Lower lobe of right lung (tissue), 2 donors: ENCODE measurements around the gene TENT4B. TPM values are rescaled to one million over a fixed set of nuclear protein-coding genes. Genes with fewer than 3 reads are reported as not detected.
A peak's percentile ranks its signal among the peaks of the same experiment; 100 is the strongest.

Experiments used
- ATAC-seq, 2 donors: fragments of 200-7000 bp; cut with Tn5 transposase; one replicate each; pipeline ENCODE4 v1.9.1; 2020 to 2022; ENCODE audit warnings: mild to moderate bottlenecking in 2 of 2, moderate library complexity in 2 of 2
- DNase-seq: peaks from one replicate; pipeline ENCODE4 v3.0.0-alpha.2; 2020
- H3K27ac ChIP-seq: fragments of 200-600 bp; one replicate; pipeline ENCODE4 v1.8.0; 2022
- H3K27me3 ChIP-seq: fragments of 200-600 bp; one replicate; pipeline ENCODE4 v1.8.0; 2022; ENCODE audit warnings: low read depth
- H3K36me3 ChIP-seq: fragments of 200-600 bp; one replicate; pipeline ENCODE4 v1.8.0; 2022; ENCODE audit warnings: mild to moderate bottlenecking
- H3K4me1 ChIP-seq: fragments of 200-600 bp; one replicate; pipeline ENCODE4 v1.8.0; 2022
- H3K4me3 ChIP-seq: fragments of 200-600 bp; one replicate; pipeline ENCODE4 v1.8.0; 2022; ENCODE audit warnings: mild to moderate bottlenecking
- H3K9me3 ChIP-seq: fragments of 200-600 bp; one replicate; pipeline ENCODE4 v1.8.0; 2022
- intact Hi-C: fragments of 100-400 bp; cut with DNase I; formaldehyde crosslinking; loops from one replicate; pipeline ENCODE4 v1.11.0; 2022
- total RNA-seq: library from RNA; stranded (reverse); fragmentation: NEBNext Ultra II Directional; extraction: Animal tissue kit (Norgen Biotek cat#: 25700); gene quantifications from one replicate; pipeline ENCODE4 v1.2.1, GENCODE V29; 2021
- TF ChIP-seq, protein P1 (sequence below): fragments of 200-600 bp; IDR thresholded peaks from one replicate; pipeline ENCODE4 v1.8.0; 2022; ENCODE audit warnings: antibody characterized with exemption, mild to moderate bottlenecking
- donor health status: DM: no; HTN: yes; CAD: no; lungs with severe emphysema.

The TENT4B gene
- total RNA-seq, 1 donor from 2014 or later = 12.8 TPM

DNA sequence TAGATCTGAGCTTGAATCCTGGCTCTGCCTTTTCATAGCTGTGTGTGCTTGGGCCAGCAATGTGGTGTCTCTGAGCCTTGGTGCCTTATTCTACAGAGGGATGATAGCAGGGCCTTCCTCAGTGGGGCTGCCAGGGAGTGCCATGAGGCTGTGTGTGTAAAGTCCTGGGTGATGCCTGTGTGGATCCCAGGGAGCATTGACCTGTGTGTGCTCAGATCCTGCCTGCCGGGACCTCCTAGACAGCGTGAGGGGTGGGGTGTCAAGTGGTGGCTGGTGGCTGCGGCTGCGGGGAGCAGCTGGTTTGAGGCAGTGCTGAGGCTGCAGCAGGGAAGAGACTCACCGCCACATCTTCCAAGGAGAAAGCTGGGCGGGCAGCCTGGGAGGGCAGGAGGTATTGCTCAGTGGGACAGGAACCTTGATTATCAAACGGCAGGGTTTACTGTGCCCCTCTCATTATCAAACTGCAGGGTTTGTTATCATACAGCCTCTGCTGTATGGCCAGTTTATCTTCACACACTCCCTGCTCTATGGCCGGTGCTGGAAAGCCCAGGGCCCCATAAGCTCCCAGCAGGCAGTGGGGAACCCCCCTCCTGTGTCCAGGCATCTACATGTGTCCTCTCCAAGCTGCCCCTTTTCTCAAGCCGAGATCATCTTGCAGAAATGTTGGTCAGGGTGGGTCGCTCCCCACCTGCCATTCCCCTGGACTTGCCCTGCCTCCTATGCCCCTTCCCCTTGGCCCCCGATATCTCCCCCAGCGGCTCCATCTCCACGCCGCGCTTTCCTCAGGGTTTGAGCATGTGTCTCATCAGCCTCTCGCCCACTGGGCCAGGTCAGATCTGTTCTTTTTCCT lies 110.2 kb downstream of the TENT4B start:
- DNase-seq (no peak), ATAC-seq (no peak)
- H3K36me3 ChIP-seq = no peaks in the 10 kb centered on the region
- H3K9me3 ChIP-seq = no peaks in the 10 kb centered on the region
- TF ChIP-seq, protein P1, sequence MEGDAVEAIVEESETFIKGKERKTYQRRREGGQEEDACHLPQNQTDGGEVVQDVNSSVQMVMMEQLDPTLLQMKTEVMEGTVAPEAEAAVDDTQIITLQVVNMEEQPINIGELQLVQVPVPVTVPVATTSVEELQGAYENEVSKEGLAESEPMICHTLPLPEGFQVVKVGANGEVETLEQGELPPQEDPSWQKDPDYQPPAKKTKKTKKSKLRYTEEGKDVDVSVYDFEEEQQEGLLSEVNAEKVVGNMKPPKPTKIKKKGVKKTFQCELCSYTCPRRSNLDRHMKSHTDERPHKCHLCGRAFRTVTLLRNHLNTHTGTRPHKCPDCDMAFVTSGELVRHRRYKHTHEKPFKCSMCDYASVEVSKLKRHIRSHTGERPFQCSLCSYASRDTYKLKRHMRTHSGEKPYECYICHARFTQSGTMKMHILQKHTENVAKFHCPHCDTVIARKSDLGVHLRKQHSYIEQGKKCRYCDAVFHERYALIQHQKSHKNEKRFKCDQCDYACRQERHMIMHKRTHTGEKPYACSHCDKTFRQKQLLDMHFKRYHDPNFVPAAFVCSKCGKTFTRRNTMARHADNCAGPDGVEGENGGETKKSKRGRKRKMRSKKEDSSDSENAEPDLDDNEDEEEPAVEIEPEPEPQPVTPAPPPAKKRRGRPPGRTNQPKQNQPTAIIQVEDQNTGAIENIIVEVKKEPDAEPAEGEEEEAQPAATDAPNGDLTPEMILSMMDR = no peak
- intact Hi-C loops = no loop called here
- H3K4me1 ChIP-seq = peaks cover 61% of the 10 kb centered on the region
- no peak overlapping the region for H3K4me3 ChIP-seq
- no peaks in the 10 kb centered on the region for H3K27me3 ChIP-seq
- H3K27ac ChIP-seq = no peak overlapping the region

GRCh38 chr16:50263940-50264929 lies 111.1 kb downstream of the TENT4B start:
- Histone ChIP-seq H3K27me3 (no peaks in the 10 kb centered on the region), H3K4me3 (no peak overlapping the region), H3K9me3 (no peaks in the 10 kb centered on the region), H3K36me3 (no peaks in the 10 kb centered on the region), H3K27ac (no peak overlapping the region), H3K4me1 (peaks cover 57% of the 10 kb centered on the region)
- intact Hi-C loops = no loop called here
- ATAC-seq = peak in 1 of 2 donors; percentile 21
- no peak for DNase-seq
- TF ChIP-seq, protein P1 = no peak

DNA sequence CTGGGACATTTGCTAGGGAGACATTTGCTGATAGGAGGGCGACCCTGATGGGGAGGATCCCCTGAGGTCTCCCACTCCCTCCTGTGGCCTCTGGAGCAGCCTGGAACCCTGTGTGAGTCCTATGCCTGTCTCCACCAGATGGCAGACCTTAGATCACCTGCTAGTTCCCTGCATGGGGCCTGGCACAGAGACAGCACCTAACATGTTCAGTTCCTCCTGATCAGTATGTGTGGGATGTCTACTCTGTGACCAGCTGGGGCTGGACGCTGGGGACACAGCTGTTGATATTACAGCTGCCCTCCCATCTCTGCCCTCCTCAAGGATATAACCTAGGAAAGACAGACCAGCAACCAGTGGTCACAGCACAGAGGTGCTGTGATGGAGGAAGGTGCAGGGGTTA lies 112.2 kb downstream of the TENT4B start:
- peaks cover 54% of the 10 kb centered on the region for H3K4me1 ChIP-seq
- H3K27me3 ChIP-seq = no peaks in the 10 kb centered on the region
- no peaks in the 10 kb centered on the region for H3K9me3 ChIP-seq
- H3K27ac ChIP-seq = no peak overlapping the region
- peak; percentile 14 to 45 for ATAC-seq
- H3K36me3 ChIP-seq = no peaks in the 10 kb centered on the region
- no peak for DNase-seq
- TF ChIP-seq, protein P1 = no peak
- no peak overlapping the region for H3K4me3 ChIP-seq
- intact Hi-C loops = no loop called here

DNA sequence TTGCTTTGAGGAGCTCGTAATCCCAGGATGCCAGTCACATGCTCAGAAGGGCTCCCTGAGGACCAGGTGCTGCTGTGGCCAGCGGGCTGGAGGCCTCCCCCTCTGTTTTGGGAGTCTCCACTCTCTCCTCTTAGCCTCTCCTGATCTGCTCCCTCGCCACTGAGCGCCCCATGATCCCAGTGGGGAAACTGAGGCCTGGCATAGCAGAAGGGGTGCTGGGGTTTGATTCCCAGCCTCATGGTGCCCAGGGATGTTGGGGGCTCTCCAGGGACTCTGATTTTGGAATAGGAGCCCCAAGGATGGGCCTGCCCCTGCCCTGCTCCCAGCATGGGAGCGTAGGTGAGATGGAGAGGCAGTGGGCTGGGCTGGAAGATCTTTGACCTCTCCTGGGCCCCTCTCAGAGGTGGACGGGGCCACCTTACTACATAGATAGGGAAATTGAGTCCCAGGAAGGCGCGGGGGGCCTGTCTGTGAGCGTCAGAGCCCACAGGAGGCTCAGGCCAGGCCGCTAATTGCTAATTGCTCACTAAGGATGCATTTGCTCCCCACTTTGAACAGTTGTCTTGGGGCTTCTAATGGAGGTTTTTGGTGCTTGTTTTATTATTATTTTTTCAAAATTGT lies 112.7 kb downstream of the TENT4B start:
- Histone ChIP-seq H3K27ac (peak overlapping the region; percentile 81), H3K27me3 (no peaks in the 10 kb centered on the region), H3K4me3 (peak overlapping the region; percentile 58), H3K4me1 (peaks cover 60% of the 10 kb centered on the region), H3K36me3 (no peaks in the 10 kb centered on the region), H3K9me3 (no peaks in the 10 kb centered on the region)
- ATAC-seq (no peak), DNase-seq (no peak)
- TF ChIP-seq, protein P1 = no peak
- intact Hi-C loops = no loop called here
